ENCODE measurements around the gene RAB3B.

GRCh38 chr1:51878308-51878615 lies 112.2 kb downstream of the RAB3B start:
- TF ChIP-seq CTCF (IDR thresholded peaks at IDR 0.05) (no peak), POLR2A (IDR thresholded peaks at IDR 0.05) (no peak)
